KG1 (cell line): ENCODE data around the gene WFDC10A.
"Not testable (repeated sequence)": the region's sequence is repeated elsewhere in the genome, so short reads cannot be mapped to it uniquely, and the experiment has no call there.

Source experiments
- DNase-seq: peaks from one replicate; lab custom pipeline; 2025; lab: John Stamatoyannopoulos, UW

Gene WFDC10A

GRCh38 chr20:45647441-45648050, 18.0 kb downstream of the WFDC10A start:
- no peak for DNase-seq

GRCh38 chr20:45649312-45649863, 19.8 kb downstream of the WFDC10A start:
- DNase-seq, result no peak

GRCh38 chr20:45651726-45652125, 22.2 kb downstream of the WFDC10A start:
- DNase-seq, result not testable (repeated sequence)

GRCh38 chr20:45657038-45657437, 27.5 kb downstream of the WFDC10A start:
- DNase-seq, result not testable (repeated sequence)

DNA sequence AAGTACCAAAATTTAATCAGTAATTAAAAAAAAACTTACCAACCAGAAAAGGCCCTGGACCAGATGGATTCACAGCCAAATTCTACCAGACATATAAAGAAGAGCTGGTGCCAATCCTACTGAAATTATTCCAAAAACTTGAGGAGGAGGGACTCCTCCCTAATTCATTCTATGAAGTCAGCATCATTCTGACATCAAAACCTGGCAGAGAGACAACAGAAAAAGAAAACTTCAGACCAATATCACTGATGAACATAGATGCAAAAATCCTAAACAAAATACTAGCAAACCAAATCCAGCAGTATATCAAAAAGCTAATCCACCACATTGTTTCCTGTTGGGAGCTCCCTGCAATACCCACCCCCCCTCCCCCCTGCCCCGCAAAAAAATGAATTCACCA, 40.6 kb downstream of the WFDC10A start, which contains the start of gene WFDC11:
Gene WFDC11 (minus strand): TSS at position 101 of the 400 bp plus-strand sequence. CDS start 19,639 bp downstream, outside the sequence.
- DNase-seq, result no peak

GRCh38 chr20:45672765-45673164, 43.2 kb downstream of the WFDC10A start:
- no peak for DNase-seq

DNA sequence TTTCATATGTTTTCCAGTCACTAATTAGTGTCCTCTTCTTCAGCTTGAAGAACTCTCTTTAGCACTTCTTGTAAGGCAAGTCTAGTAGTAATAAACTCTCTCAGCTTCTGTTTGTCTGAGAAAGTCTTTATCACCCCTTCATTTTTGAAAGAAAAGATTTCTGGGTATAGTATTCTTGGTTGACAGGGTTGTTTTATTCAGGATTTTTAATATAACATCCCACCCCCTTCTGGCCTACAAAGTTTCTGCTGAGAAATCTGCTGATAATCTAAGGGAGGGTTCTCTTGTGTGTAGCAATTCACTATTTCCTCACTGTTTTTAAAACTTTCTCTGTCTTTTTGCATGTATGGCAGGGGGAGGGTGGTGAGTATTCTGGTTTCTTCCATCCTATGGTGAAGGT, 50.1 kb downstream of the WFDC10A start:
- DNase-seq, result no peak
